Upper lobe of left lung (tissue), 4 donors: ENCODE results near the gene RPP38.

Source experiments
- CTCF ChIP-seq, 6 experiments: fragments of 450-650 bp in 4 of 6; fragments of 200-600 bp in 2 of 6; sonication (generic) in 2 of 6; IDR thresholded peaks; one replicate each; pipeline ENCODE4 v1.5.1; 2016 to 2019; ENCODE audit warnings: antibody characterized with exemption in 6 of 6
- POLR2AphosphoS5 ChIP-seq, 2 donors: sonication (generic); formaldehyde crosslinking; IDR thresholded peaks; one replicate each; pipeline ENCODE4 v1.5.1; 2017; ENCODE audit warnings: antibody characterized with exemption in 2 of 2

- TF ChIP-seq POLR2AphosphoS5 (IDR thresholded peaks at IDR 0.05) (no peak), CTCF (IDR thresholded peaks at IDR 0.05) (no peak)
These were observed 44.2 kb downstream of the RPP38 start for GRCh38 chr10:15141136-15142054.
